Breast epithelium (tissue), 4 donors: ENCODE data around the gene BACE2. TPM values are rescaled to one million over a fixed set of nuclear protein-coding genes. Genes with fewer than 3 reads are reported as not detected.

Experiments used
- DNase-seq, 2 donors: peaks; one replicate each; pipeline ENCODE4 v3.0.0-alpha.2; 2019; ENCODE audit warnings: low spot score in 2 of 2
- H3K27ac ChIP-seq, 2 donors: fragments of 200-600 bp; sonication (generic) in 1 of 2; one replicate each; pipeline ENCODE4 v1.5.1; 2016 to 2019; ENCODE audit warnings: mild to moderate bottlenecking in 1 of 2
- H3K27me3 ChIP-seq, 2 donors: fragments of 200-600 bp; sonication (generic) in 1 of 2; one replicate each; pipeline versions ENCODE4 v1.5.1 to v1.6.0; 2017 to 2019; ENCODE audit warnings: control low read depth in 1 of 2, mild to moderate bottlenecking in 1 of 2
- H3K36me3 ChIP-seq: fragments of 200-600 bp; one replicate; pipeline ENCODE4 v1.5.1; 2019
- H3K4me1 ChIP-seq, 2 donors: fragments of 200-600 bp; sonication (generic); one replicate each; pipeline ENCODE4 v1.5.1; 2016 to 2019; ENCODE audit warnings: control low read depth in 1 of 2
- H3K4me3 ChIP-seq, 3 donors: fragments of 200-600 bp; sonication (generic); 1 replicate in 2 of 3; 2 replicates in 1 of 3; pipeline ENCODE4 v1.5.1; 2016 to 2019; ENCODE audit warnings: mild to moderate bottlenecking in 3 of 3, moderate library complexity in 2 of 3
- H3K9me3 ChIP-seq, 2 donors: fragments of 200-600 bp; sonication (generic) in 1 of 2; one replicate each; pipeline ENCODE4 v1.5.1; 2016 to 2019; ENCODE audit warnings: control low read depth in 1 of 2
- POLR2A ChIP-seq: fragments of 450-650 bp; IDR thresholded peaks from one replicate; pipeline ENCODE4 v1.6.1; 2016; ENCODE audit warnings: antibody characterized with exemption, mild to moderate bottlenecking, moderate library complexity
- POLR2AphosphoS5 ChIP-seq, 3 donors: sonication (generic); formaldehyde crosslinking; IDR thresholded peaks; one replicate each; pipeline ENCODE4 v1.6.1; 2017; ENCODE audit warnings: antibody characterized with exemption in 3 of 3
- intact Hi-C: fragments of 100-400 bp; cut with DNase I; formaldehyde crosslinking; loops from one replicate; pipeline ENCODE4 v1.15.1; 2023; ENCODE audit warnings: low total_unique reads
- total RNA-seq, 3 donors: library from RNA; depleted of rRNA; stranded (reverse); fragments of >200 nt; gene quantifications; one replicate each; pipeline ENCODE4 v1.1.0, GENCODE V29; 2016
- TF ChIP-seq, protein P1 (sequence below), 3 donors: fragments of 450-650 bp; IDR thresholded peaks; one replicate each; pipeline ENCODE4 v1.5.1; 2016 to 2017; ENCODE audit warnings: antibody characterized with exemption in 3 of 3, mild to moderate bottlenecking in 3 of 3, moderate library complexity in 3 of 3

The BACE2 gene
- total RNA-seq, 3 donors from 2014 or later, result 26.9 to 94.4 (median 67.5) TPM

DNA sequence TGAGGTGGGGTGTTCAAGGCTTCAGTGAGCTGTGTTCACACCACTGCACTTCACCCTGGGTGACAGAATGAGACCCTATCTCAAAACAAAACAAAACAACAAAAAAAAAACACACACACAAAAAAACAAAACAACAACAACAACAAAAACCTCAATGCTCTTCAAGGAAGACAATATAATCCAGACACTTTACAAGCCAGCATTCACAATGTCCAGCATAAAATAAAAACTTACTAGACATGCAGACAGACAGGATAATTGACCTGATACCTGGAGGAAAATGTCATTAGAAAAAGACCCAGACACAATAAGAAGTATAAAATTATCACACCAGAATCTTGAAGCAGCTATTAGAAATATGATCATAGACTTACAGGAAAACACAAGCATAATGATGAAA, 39.0 kb upstream of the BACE2 start:
- Histone ChIP-seq H3K9me3 (no peaks in the 10 kb centered on the region), H3K36me3 (no peaks in the 10 kb centered on the region), H3K27ac (no peak overlapping the region), H3K4me1 (no peaks in the 10 kb centered on the region), H3K27me3 (no peaks in the 10 kb centered on the region), H3K4me3 (no peak overlapping the region)
- no peak for TF ChIP-seq POLR2A
- TF ChIP-seq POLR2AphosphoS5 (IDR thresholded peaks at IDR 0.05), result no peak
- TF ChIP-seq, protein P1, sequence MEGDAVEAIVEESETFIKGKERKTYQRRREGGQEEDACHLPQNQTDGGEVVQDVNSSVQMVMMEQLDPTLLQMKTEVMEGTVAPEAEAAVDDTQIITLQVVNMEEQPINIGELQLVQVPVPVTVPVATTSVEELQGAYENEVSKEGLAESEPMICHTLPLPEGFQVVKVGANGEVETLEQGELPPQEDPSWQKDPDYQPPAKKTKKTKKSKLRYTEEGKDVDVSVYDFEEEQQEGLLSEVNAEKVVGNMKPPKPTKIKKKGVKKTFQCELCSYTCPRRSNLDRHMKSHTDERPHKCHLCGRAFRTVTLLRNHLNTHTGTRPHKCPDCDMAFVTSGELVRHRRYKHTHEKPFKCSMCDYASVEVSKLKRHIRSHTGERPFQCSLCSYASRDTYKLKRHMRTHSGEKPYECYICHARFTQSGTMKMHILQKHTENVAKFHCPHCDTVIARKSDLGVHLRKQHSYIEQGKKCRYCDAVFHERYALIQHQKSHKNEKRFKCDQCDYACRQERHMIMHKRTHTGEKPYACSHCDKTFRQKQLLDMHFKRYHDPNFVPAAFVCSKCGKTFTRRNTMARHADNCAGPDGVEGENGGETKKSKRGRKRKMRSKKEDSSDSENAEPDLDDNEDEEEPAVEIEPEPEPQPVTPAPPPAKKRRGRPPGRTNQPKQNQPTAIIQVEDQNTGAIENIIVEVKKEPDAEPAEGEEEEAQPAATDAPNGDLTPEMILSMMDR (IDR thresholded peaks at IDR 0.05), result no peak
- intact Hi-C loops, result loop anchor here (10.0 kb wide), 1 partner anchor 1186 kb away; the partner anchor contains the start of gene TFF3
- DNase-seq, result no peak

DNA sequence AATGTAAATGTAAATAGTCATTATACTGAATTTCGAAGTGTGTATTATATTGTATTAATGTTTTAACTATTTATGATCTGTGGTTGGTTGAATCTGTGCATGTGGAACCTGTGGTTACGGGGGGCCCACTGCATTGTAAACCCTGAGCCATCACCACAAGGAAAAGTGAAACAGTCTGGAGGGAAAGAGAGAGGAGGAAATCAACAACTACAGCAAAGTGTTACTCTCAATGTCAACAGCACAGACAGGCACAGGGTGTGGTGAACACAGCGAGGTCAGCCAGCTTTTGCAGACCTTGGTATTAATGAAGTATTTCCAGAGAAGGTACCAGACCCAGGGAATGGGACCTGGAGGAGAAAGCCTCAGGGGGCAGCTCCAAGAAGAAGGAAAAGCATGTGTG, 37.1 kb upstream of the BACE2 start:
- Histone ChIP-seq H3K9me3 (no peaks in the 10 kb centered on the region), H3K36me3 (no peaks in the 10 kb centered on the region), H3K27me3 (no peaks in the 10 kb centered on the region), H3K4me3 (no peak overlapping the region), H3K4me1 (no peaks in the 10 kb centered on the region), H3K27ac (no peak overlapping the region)
- no peak for TF ChIP-seq POLR2A
- TF ChIP-seq, protein P1 (IDR thresholded peaks at IDR 0.05), result no peak
- TF ChIP-seq POLR2AphosphoS5 (IDR thresholded peaks at IDR 0.05), result no peak
- intact Hi-C loops, result no loop called here
- no peak for DNase-seq

DNA sequence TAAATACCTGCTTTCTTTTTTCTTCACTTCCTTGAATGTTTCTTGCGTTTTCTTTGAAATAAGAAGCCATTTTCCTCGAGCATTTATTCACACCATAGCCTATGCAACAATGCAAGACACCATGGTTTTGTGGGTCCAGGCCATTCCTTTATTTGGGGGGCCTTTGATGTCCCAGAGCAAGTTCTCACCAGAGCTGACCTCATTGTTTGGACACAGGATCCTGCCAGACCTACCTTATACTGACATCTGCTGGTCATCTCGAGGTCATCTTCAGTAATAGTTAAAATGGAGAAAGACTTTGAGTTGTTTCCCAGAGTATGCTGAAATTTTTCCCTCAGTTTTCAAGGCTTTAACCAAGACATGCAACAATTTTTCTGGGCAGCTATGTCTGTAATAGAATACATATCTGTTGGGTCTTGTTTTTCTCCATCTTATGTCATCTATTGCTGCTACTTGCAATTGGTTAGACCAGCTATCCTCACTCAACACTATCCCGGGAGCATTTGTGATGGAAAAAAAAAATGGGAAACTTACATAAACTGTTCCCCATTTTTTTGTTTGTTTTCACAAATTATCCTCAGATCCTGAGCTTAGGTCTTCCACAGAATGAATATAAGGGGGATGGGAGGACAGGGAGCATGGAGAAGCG, 34.0 kb upstream of the BACE2 start:
- TF ChIP-seq, protein P1 (IDR thresholded peaks at IDR 0.05), result peak; percentile 28 to 49 (median 29)
- no peak for TF ChIP-seq POLR2AphosphoS5 (IDR thresholded peaks at IDR 0.05)
- H3K4me1 ChIP-seq, result no peaks in the 10 kb centered on the region
- H3K4me3 ChIP-seq, result no peak overlapping the region
- no peaks in the 10 kb centered on the region for H3K36me3 ChIP-seq
- no peaks in the 10 kb centered on the region for H3K9me3 ChIP-seq
- H3K27ac ChIP-seq, result peak overlapping the region in 1 of 2 donors; percentile 43
- H3K27me3 ChIP-seq, result no peaks in the 10 kb centered on the region
- intact Hi-C loops, result no loop called here
- DNase-seq, result no peak

DNA sequence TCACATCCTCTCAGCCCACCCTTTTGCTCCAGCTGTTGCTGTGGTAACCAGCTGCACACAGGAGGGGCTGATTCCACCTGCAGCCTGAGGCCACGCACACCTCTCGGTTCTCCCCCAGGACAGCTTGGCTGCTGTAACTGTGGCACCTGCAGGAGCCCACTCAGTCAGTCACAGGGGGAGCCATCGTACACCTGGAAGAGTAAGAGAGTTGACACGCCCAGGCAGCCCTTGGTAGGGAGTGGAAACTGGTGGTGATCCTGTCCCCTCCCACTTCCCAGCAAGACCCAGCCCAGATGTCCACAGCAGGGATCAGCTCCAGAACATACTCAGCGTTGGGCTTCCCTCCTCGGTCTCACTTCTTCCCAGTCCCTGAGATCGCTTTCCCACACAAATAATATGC, 32.2 kb upstream of the BACE2 start:
- no peak overlapping the region for H3K4me3 ChIP-seq
- no peaks in the 10 kb centered on the region for H3K36me3 ChIP-seq
- intact Hi-C loops, result no loop called here
- H3K27me3 ChIP-seq, result no peaks in the 10 kb centered on the region
- H3K4me1 ChIP-seq, result no peaks in the 10 kb centered on the region
- no peak overlapping the region for H3K27ac ChIP-seq
- DNase-seq, result no peak
- H3K9me3 ChIP-seq, result no peaks in the 10 kb centered on the region
- TF ChIP-seq POLR2A (no peak), POLR2AphosphoS5 (IDR thresholded peaks at IDR 0.05) (no peak)
- TF ChIP-seq, protein P1 (IDR thresholded peaks at IDR 0.05), result no peak

DNA sequence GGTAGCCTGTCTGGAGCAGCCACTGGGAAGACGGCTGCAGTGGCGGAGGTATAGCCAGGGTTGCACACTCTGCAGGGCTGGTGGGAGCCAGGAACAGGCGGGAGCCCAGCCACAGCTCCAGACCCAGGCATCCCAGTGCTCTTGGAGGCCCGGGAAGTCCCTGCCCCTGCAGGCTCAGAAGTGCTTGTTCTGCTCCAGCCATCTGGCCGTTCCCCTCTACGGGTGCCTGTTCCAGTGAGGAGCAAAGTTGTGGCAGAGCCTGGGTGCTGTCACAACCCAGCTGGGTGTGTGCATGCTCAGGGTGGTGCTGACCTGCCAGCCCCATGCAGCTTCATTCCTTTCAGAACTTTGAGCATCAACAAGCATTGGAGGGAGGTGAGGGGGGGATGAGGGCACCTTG, 31.7 kb upstream of the BACE2 start:
- Histone ChIP-seq H3K9me3 (no peaks in the 10 kb centered on the region), H3K4me1 (peaks cover 0 to 5% of the 10 kb centered on the region in 2 donors), H3K36me3 (no peaks in the 10 kb centered on the region), H3K27ac (no peak overlapping the region), H3K27me3 (no peaks in the 10 kb centered on the region), H3K4me3 (no peak overlapping the region)
- DNase-seq, result no peak
- TF ChIP-seq POLR2AphosphoS5 (IDR thresholded peaks at IDR 0.05) (no peak), POLR2A (no peak)
- TF ChIP-seq, protein P1 (IDR thresholded peaks at IDR 0.05), result no peak
- intact Hi-C loops, result no loop called here
